GM18502 (cell line): ENCODE data around the gene SETSIP.
"Not testable (repeated sequence)": the region's sequence is repeated elsewhere in the genome, so short reads cannot be mapped to it uniquely, and the experiment has no call there.

ENCODE experiments used
- ATAC-seq: cut with Tn5 transposase; IDR thresholded peaks from one replicate; pipeline ENCODE4 v1.9.1; 2021; ENCODE audit warnings: mild to moderate bottlenecking; ENCODE audit not compliant: unreplicated experiment, poor library complexity

The SETSIP gene

DNA sequence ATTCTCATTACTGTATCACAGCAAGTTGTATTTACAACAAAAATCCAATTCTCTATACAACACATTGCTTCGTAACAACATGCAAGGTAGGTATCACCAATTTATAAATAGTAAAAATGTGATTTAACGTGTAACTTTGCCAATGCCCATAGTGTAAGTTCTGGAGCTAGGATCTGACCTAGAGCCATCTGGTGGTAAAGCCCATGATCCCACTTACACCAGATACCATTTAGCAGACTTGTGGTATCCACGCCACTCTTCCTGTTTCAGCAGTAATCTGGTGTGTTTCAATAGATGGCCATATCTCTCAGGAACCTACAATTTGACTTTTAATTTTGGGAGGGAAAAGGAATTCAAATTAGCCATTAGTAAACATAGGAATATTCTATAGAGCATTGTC is 10.2 kb downstream of the SETSIP start:
- no peak for ATAC-seq

DNA sequence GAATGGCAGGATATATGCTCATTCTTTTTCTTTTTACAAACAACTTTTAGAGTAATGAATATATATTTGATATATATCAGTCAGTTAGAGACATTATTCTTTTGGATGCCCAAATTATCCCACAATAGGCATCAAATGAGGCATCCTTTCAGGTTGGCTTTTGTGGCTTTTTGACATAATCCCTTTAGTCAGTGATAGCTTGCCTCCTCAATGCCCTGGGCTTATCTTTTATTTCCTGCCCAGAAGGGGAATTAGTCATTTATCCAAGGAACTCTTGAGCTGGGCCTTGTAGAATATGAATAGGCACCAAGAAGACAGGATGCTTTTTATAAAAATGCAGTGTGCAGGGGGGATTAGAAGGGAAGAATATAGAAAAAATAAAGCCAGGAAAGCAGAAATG is 23.3 kb downstream of the SETSIP start:
- no peak for ATAC-seq

DNA sequence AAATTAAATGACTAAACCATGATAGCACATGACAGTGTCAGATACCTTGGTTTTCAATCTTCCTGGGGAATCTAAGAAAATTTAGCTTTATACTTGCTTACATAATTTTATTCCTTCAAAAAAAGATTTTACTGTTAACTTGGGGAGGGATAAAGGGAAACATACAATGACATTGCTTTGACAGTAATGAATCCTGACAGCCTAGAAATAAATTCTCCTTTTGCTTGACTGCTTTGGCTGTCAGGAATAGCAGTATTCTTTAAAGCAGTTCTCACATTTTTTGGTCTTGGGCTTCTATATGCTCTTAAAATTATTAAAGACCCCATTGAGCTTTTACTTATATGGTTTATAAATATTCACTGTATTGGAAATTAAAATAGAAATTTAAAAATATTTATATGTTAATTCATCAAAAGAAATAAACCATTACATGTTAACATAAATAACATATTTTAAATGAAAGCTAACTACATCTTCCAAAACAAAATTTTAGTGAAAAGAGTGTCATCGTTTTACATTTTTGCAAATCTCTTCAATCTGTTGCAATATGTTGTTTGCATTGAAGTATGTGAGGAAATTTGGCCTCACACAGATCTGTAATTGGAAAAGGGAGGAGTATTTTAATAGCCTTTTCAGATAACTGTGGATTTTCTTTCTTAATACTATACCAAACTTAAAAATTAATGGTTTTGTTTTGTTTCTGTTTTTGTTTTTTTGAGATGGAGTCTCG is 29.3 kb downstream of the SETSIP start:
- no peak for ATAC-seq

DNA sequence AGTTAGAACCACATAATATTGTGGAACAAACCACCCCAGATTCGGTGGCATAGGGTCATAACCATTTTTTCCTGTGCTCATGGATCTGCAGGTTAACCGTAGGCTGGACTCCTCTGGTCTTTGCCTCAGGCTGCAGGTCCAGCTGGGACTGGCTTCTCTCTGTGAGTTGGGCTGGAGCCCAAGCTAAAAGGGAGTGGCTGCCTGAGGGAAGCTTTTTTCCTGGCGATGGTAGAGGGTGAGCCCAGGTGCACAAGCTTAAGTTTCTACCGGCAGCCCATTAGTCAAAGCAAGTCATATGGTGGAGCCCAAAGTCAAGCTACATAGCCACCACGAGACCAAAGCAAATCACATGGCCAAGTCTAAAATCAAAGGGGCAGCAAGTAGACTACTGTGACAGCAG is 31.6 kb downstream of the SETSIP start:
- no peak for ATAC-seq

DNA sequence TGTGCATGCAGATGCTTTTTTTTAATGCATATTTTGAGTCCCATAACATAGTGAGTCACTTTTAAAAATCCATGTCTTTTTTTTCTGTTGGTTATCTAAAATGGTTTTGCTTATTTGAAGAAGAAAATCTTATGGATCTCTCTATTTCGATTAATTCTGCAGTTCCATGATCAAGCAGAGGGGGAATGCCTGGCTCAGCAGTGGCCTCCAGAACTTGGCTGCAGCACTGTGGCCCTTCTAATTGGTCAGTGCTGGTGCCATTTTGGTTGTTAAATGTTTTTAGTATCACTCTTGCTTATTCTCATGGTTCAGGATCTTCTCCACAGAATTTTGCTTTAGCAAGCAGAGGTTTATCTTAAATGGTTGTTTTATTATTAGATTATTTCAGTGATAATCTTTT is 34.2 kb downstream of the SETSIP start:
- ATAC-seq = no peak

DNA sequence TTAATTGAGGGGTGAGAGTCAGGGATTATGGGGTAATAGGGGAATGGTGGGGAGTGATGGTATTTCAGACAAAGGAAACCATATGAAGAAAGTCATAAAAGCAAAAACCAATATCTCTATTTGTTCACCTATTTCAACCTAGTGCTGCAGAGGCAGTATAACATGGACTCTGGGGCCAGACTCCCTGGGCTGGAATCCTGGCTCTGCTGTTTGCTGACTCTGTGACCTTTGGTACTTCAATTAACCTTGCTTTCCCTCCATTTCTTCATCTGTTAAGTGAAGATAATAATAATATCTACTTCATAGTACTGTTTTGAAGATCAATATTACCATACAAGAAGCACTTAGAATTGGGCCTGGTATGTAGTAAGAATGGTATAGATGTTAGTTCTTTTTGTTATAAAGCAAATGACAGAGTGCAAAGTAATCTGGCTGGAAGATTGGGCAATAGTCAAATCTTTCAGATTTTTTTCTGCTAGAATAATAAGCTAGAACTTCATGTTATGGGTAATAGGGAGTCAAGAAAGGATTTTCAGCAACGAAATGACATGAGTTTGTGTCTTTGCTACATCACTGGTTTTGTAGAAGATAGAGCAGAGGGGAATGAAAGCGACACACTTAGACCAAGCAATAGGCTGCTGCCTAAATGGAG is 36.4 kb downstream of the SETSIP start:
- ATAC-seq = no peak

DNA sequence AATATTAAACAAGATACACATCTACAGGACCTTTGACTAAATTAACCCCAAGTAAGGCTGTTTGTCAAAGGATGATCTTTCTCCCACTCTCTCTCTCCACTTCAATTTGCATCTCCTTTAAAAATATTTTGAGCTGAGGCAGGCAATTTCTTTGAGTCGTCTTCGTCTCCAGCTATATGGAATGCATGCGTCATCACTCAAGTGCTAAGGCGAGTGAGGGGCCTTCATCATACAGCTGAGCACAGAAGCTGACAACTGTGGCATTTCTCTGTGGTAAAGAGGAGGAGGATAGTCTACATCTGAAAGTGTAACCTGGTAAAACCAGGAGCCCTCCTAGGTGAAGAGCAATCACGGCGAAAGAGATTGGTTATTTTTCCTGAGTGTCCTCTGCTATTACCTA is 37.8 kb downstream of the SETSIP start:
- ATAC-seq = no peak

DNA sequence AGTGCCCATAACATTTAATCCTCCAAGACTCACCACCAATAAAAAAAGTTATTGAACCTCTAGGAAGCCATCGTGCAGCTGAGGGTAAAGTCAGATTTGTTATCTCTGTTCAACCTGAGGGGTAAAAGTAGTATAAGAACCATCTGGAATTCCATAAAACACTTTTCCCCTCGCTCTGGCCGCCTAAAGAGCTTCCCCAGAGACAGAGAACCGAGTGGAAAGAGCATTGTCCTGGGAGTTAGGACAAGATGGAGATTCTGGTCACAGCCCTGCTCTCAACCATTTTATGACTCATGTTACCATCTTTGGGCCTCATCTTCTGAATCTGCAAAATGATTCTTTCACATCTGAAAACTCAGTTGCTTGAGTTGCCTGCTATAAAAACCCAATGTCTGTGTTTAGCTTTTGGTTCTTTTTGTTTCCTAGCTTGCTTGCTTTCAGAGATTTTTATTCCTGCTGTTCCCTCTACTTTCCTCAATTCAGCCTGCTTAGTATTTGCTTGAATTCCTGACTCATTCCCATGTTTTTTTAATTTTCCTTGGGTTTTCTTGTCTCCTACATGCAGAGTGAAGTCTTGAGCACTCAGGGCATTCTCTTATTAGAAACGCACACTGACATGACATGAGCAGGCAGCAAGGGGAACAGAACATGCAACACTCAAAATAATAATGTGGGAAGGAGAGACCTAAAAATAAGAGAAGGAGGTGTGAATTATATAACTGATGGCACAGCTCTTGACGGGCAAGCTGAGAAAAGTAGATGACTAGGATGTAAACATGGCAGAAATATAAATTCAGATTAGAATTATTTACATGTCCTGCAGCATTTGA is 43.7 kb downstream of the SETSIP start:
- no peak for ATAC-seq

DNA sequence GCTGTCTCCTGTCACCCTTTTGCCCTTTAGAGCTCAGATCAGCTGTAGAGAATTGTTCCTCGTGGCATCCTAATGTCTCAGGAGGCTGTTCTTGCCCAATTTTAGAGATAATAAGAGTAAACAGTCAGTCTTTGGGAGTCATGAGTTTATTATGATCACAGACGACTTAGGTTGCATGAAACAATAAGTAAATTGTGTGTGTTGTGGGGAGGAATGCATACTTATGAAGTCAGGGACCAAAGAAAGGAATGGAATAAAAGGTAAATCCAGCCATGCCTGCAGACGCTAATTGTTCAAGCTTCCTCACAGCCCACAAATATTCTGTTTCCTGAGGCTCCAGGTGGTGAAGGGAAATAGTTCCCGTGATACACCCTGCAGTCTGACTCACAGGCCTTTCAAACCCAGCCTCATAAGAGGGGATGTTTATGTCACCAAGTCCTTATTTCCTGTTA is 44.5 kb downstream of the SETSIP start:
- no peak for ATAC-seq

DNA sequence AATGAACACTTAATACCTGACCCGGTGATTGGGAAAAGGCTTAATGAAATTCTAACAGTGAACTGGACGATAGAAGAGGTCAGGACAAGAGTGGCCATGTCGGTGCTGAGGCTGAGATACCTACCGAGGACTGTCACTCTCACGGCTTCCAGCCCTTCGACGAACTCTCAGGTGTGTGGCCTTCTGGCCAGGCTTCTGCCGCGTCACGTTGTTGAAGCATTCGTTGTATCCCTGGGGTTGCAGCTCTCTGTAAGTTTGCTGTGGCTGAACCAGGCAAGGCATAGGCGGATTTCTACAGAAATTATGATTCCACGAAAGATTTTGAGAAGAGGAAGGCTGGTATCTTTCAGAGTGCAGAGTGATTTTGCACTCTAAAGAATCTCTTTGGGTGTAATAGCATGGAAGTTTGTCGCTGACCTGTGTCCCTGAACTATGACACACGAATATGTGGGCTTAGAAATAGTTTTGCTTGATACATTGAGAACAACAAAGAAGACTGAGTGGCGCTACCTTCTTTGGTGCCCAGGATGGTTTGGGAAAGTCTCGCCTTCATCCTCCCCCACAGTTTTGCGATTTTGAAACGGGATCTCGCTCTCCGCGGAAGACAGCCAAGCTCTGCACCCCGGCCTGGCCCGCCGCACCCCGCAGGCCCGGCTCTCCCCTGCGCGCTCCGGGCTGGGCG is 45.8 kb downstream of the SETSIP start:
- ATAC-seq = no peak

DNA sequence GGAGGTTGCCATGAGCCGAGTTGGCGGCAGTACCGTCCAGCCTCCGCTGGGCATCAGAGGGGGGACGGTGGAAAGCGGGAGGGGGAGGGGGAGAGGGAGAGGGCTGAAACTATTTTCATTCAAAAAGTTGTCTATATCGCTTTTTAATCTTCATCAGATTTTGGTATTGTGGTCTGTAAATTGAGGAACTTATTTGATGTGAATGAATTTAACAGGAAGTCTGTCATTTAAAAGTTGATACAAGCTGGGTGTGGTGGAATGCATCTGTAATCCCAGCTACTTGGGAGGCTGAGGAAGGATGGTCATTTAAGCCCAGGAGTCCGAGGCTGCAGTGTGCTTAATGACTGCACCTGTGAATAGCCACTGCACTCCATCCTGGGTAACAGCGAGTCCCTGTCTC is 48.4 kb downstream of the SETSIP start:
- ATAC-seq = no peak

DNA sequence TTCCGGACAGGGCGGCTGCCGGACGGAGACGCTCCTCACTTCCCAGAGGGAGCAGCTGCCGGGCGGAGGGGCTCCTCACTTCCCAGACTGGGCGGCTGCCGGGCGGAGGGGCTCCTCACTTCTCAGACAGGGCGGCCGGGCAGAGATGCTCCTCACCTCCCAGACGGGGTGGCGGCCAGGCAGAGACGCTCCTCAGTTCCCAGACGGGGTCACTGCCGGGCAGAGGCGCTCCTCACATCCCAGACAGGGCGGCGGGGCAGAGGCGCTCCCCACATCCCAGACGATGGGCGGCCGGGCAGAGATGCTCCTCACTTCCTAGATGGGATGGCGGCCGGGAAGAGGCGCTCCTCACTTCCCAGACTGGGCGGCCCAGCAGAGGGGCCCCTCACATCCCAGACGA is 49.2 kb downstream of the SETSIP start:
- ATAC-seq = not testable (repeated sequence)
